Measurements from ENCODE around the gene RUNDC1.

The RUNDC1 gene

GRCh38 chr17:43034894-43035293 lies 54.5 kb downstream of the RUNDC1 start:
- no peak overlapping the region for H3K4me2 ChIP-seq (ENCODE audit: low read depth, low read length)
- no peaks in the 10 kb centered on the region for H3K4me1 ChIP-seq (ENCODE audit: low read length)
- no peaks in the 10 kb centered on the region for H3K36me3 ChIP-seq (replicated peaks; ENCODE audit: insufficient read depth, low read length)
- H4K20me1 ChIP-seq (ENCODE audit: insufficient read depth, low read length) = no peaks in the 10 kb centered on the region
- no peak overlapping the region for H2AFZ ChIP-seq (ENCODE audit: low read length)
- no peak overlapping the region for H3K27ac ChIP-seq (ENCODE audit: low read length)
- no peaks in the 10 kb centered on the region for H3F3A ChIP-seq (ENCODE audit: insufficient read depth, low read length)
- H3K79me2 ChIP-seq (ENCODE audit: low read length) = no peaks in the 10 kb centered on the region
- H3K27me3 ChIP-seq (replicated peaks; ENCODE audit: insufficient read depth, low read length) = no peaks in the 10 kb centered on the region
- TF ChIP-seq CTCF (IDR thresholded peaks at IDR 0.05; ENCODE audit: low read length) (no peak), EZH2phosphoT487 (IDR thresholded peaks at IDR 0.05; ENCODE audit: low read length) (no peak), EZH2 (optimal IDR thresholded peaks at IDR 0.05; ENCODE audit: low read depth, low read length) (no peak)
- no peak overlapping the region for H3K9ac ChIP-seq (ENCODE audit: low read length)
- H3K9me3 ChIP-seq (replicated peaks; ENCODE audit: insufficient read depth, low read length) = no peaks in the 10 kb centered on the region
- H3K4me3 ChIP-seq (ENCODE audit: low read length) = no peak overlapping the region
- no peak for DNase-seq
- H3K9me2 ChIP-seq (replicated peaks; ENCODE audit: insufficient read depth, low read length) = no peaks in the 10 kb centered on the region

- Histone ChIP-seq H3K36me3 (replicated peaks; ENCODE audit: insufficient read depth, low read length) (no peaks in the 10 kb centered on the region), H3K9me2 (replicated peaks; ENCODE audit: insufficient read depth, low read length) (no peaks in the 10 kb centered on the region), H3K27ac (ENCODE audit: low read length) (no peak overlapping the region), H3K27me3 (replicated peaks; ENCODE audit: insufficient read depth, low read length) (no peaks in the 10 kb centered on the region), H3K79me2 (ENCODE audit: low read length) (no peaks in the 10 kb centered on the region), H2AFZ (ENCODE audit: low read length) (no peak overlapping the region), H4K20me1 (ENCODE audit: insufficient read depth, low read length) (no peaks in the 10 kb centered on the region), H3K4me2 (ENCODE audit: low read depth, low read length) (no peak overlapping the region), H3K4me3 (ENCODE audit: low read length) (no peak overlapping the region), H3K9me3 (replicated peaks; ENCODE audit: insufficient read depth, low read length) (no peaks in the 10 kb centered on the region), H3K4me1 (ENCODE audit: low read length) (peaks cover 12% of the 10 kb centered on the region), H3K9ac (ENCODE audit: low read length) (no peak overlapping the region), H3F3A (ENCODE audit: insufficient read depth, low read length) (peaks cover 4% of the 10 kb centered on the region; the same call in 1 of the 2 replicates)
- no peak for DNase-seq
- TF ChIP-seq EZH2phosphoT487 (IDR thresholded peaks at IDR 0.05; ENCODE audit: low read length) (no peak), CTCF (IDR thresholded peaks at IDR 0.05; ENCODE audit: low read length) (no peak), EZH2 (optimal IDR thresholded peaks at IDR 0.05; ENCODE audit: low read depth, low read length) (no peak)
Measured at GRCh38 chr17:43039646-43040045, 59.3 kb downstream of the RUNDC1 start.

GRCh38 chr17:43040655-43041054 lies 60.3 kb downstream of the RUNDC1 start:
- Histone ChIP-seq H3K9me2 (replicated peaks; ENCODE audit: insufficient read depth, low read length) (no peaks in the 10 kb centered on the region), H3K27ac (ENCODE audit: low read length) (no peak overlapping the region), H3K4me1 (ENCODE audit: low read length) (peaks cover 12% of the 10 kb centered on the region), H3K79me2 (ENCODE audit: low read length) (no peaks in the 10 kb centered on the region), H2AFZ (ENCODE audit: low read length) (no peak overlapping the region), H3K4me2 (ENCODE audit: low read depth, low read length) (no peak overlapping the region), H3K9me3 (replicated peaks; ENCODE audit: insufficient read depth, low read length) (no peaks in the 10 kb centered on the region), H3F3A (ENCODE audit: insufficient read depth, low read length) (peaks cover 4% of the 10 kb centered on the region; the same call in 1 of the 2 replicates), H3K36me3 (replicated peaks; ENCODE audit: insufficient read depth, low read length) (no peaks in the 10 kb centered on the region), H3K9ac (ENCODE audit: low read length) (no peak overlapping the region), H3K4me3 (ENCODE audit: low read length) (no peak overlapping the region), H4K20me1 (ENCODE audit: insufficient read depth, low read length) (no peaks in the 10 kb centered on the region), H3K27me3 (replicated peaks; ENCODE audit: insufficient read depth, low read length) (no peaks in the 10 kb centered on the region)
- TF ChIP-seq EZH2 (optimal IDR thresholded peaks at IDR 0.05; ENCODE audit: low read depth, low read length) (no peak), EZH2phosphoT487 (IDR thresholded peaks at IDR 0.05; ENCODE audit: low read length) (no peak), CTCF (IDR thresholded peaks at IDR 0.05; ENCODE audit: low read length) (no peak)
- DNase-seq = no peak
